H1 (cell line): ENCODE measurements around the gene ADPRHL1. TPM values are rescaled to one million over a fixed set of nuclear protein-coding genes. Genes with fewer than 3 reads are reported as not detected.

Experiments
- CTCF ChIA-PET: fragments of 300-600 bp; sonication (Branson Sonifier 250); formaldehyde crosslinking; loops from one replicate; lab custom pipeline; 2021; ENCODE audit not compliant: partially characterized antibody; lab: Charles Lee
- POLR2A ChIA-PET: fragments of 300-600 bp; sonication (Branson Sonifier 250); formaldehyde crosslinking; loops from one replicate; lab custom pipeline; 2021; ENCODE audit warnings: inconsistent platforms; ENCODE audit not compliant: partially characterized antibody; lab: Charles Lee
- DNase-seq, 2 experiments: peaks; one replicate each; pipeline versions ENCODE4 v3.0.0 to v3.0.0-alpha.2; 2010 to 2022; ENCODE audit warnings: low spot score in 2 of 2, low read depth in 1 of 2, mixed read lengths in 1 of 2
- FAIRE-seq: peaks from 2 replicates; lab custom pipeline; 2011; peaks lifted over from hg19 to GRCh38; lab: Jason Lieb, UNC
- H2AFZ ChIP-seq: 2 replicates; pipeline ENCODE4 v1.8.1; 2012; ENCODE audit warnings: low read length, inconsistent platforms
- H2AK5ac ChIP-seq: 2 replicates; pipeline ENCODE4 v1.6.1; 2013; ENCODE audit warnings: low read depth, low read length
- H2BK120ac ChIP-seq: replicated peaks from 2 replicates; pipeline ENCODE3; 2013; ENCODE audit warnings: low read depth, low read length, inconsistent platforms
- H2BK12ac ChIP-seq: 2 replicates; pipeline ENCODE4 v1.6.1; 2013; ENCODE audit warnings: low read depth, low read length
- H2BK15ac ChIP-seq: 2 replicates; pipeline ENCODE4 v1.6.1; 2013; ENCODE audit warnings: low read length
- H2BK20ac ChIP-seq: 2 replicates; pipeline ENCODE4 v1.6.1; 2013; ENCODE audit warnings: low read length
- H2BK5ac ChIP-seq: 2 replicates; pipeline ENCODE4 v1.6.1; 2013; ENCODE audit warnings: low read depth, low read length
- H3K14ac ChIP-seq: 2 replicates; pipeline ENCODE4 v1.6.1; 2013; ENCODE audit warnings: inconsistent platforms; ENCODE audit not compliant: insufficient read length
- H3K18ac ChIP-seq: 2 replicates; pipeline ENCODE4 v1.6.1; 2013; ENCODE audit warnings: low read length; ENCODE audit errors: extremely low read depth
- H3K23ac ChIP-seq: 2 replicates; pipeline ENCODE4 v1.6.1; 2013; ENCODE audit warnings: inconsistent platforms; ENCODE audit not compliant: insufficient read length
- H3K23me2 ChIP-seq: 2 replicates; pipeline ENCODE4 v1.6.1; 2013; ENCODE audit warnings: low read depth, low read length
- H3K27ac ChIP-seq: 2 replicates; pipeline ENCODE4 v1.6.1; 2011; ENCODE audit warnings: low read depth, low read length, inconsistent platforms
- H3K27me3 ChIP-seq, 4 experiments: replicated peaks in 1 of 4; 1 replicate in 1 of 4; 2 replicates in 3 of 4; pipeline versions ENCODE4 v1.6.1 to v1.8.1; 2011 to 2013; ENCODE audit warnings: low read length in 3 of 4, mild to moderate bottlenecking in 3 of 4, inconsistent platforms in 2 of 4, mixed read lengths in 2 of 4, moderate library complexity in 1 of 4; ENCODE audit not compliant: control insufficient read depth in 3 of 4, insufficient read depth in 3 of 4; ENCODE audit errors: extremely low read depth in 1 of 4
- H3K36me3 ChIP-seq, 4 experiments: 2 replicates each; pipeline versions ENCODE4 v1.6.1 to v1.8.1; 2011 to 2013; ENCODE audit warnings: mild to moderate bottlenecking in 4 of 4, low read length in 3 of 4, moderate library complexity in 2 of 4, control low read depth in 1 of 4, inconsistent platforms in 1 of 4; ENCODE audit not compliant: insufficient read depth in 4 of 4, control insufficient read depth in 2 of 4
- H3K4ac ChIP-seq: replicated peaks from 2 replicates; pipeline ENCODE3; 2013; ENCODE audit warnings: low read length, low read depth, mixed read lengths, inconsistent platforms; ENCODE audit not compliant: insufficient read length
- H3K4me1 ChIP-seq, 4 experiments: replicated peaks in 1 of 4; 1 replicate in 1 of 4; 2 replicates in 3 of 4; pipeline versions ENCODE4 v1.6.1 to v1.8.1; 2011 to 2013; ENCODE audit warnings: low read length in 3 of 4, inconsistent platforms in 2 of 4, mixed read lengths in 1 of 4; ENCODE audit not compliant: insufficient read depth in 4 of 4, control insufficient read depth in 3 of 4
- H3K4me2 ChIP-seq, 2 experiments: 2 replicates each; pipeline versions ENCODE4 v1.6.1 to v1.8.1; 2011 to 2013; ENCODE audit warnings: low read depth in 2 of 2, low read length in 2 of 2, control low read depth in 1 of 2, inconsistent platforms in 1 of 2, mild to moderate bottlenecking in 1 of 2; ENCODE audit not compliant: insufficient read depth in 1 of 2
- H3K4me3 ChIP-seq, 4 experiments: fragments of 200-600, 300-600 bp in 1 of 4; sonication (generic), shearing (Covaris generic), sonication (Bioruptor Twin) in 1 of 4; 2 replicates each; pipeline versions ENCODE4 v1.5.1 to v1.8.1; 2011 to 2016; ENCODE audit warnings: low read length in 4 of 4, low read depth in 3 of 4, control low read depth in 2 of 4, inconsistent platforms in 2 of 4, mild to moderate bottlenecking in 2 of 4, mixed read lengths in 1 of 4, moderate library complexity in 1 of 4; ENCODE audit not compliant: insufficient read depth in 2 of 4; ENCODE audit errors: extremely low read depth in 1 of 4
- H3K56ac ChIP-seq: replicated peaks from 2 replicates; pipeline ENCODE3; 2013; ENCODE audit warnings: low read depth, mild to moderate bottlenecking, mixed read lengths, low read length, inconsistent platforms; ENCODE audit not compliant: insufficient read length
- H3K79me1 ChIP-seq: 2 replicates; pipeline ENCODE4 v1.6.1; 2013; ENCODE audit warnings: low read depth, low read length, control low read depth
- H3K79me2 ChIP-seq, 2 experiments: 2 replicates each; pipeline versions ENCODE4 v1.6.1 to v1.8.1; 2012 to 2013; ENCODE audit warnings: low read length in 2 of 2, mild to moderate bottlenecking in 2 of 2, inconsistent platforms in 1 of 2; ENCODE audit not compliant: insufficient read depth in 2 of 2, control insufficient read depth in 1 of 2
- H3K9ac ChIP-seq, 4 experiments: replicated peaks in 1 of 4; 1 replicate in 1 of 4; 2 replicates in 3 of 4; pipeline versions ENCODE4 v1.6.1 to v1.8.1; 2011 to 2013; ENCODE audit warnings: low read depth in 3 of 4, low read length in 3 of 4, control low read depth in 2 of 4, mild to moderate bottlenecking in 2 of 4, moderate library complexity in 2 of 4, inconsistent platforms in 1 of 4; ENCODE audit errors: extremely low read depth in 1 of 4
- H3K9me3 ChIP-seq, 2 experiments: 2 replicates each; pipeline versions ENCODE4 v1.6.1 to v1.8.1; 2012 to 2013; ENCODE audit warnings: mild to moderate bottlenecking in 2 of 2, moderate library complexity in 2 of 2, control low read depth in 1 of 2, inconsistent platforms in 1 of 2, low read depth in 1 of 2, low read length in 1 of 2, mixed read lengths in 1 of 2; ENCODE audit not compliant: insufficient read depth in 2 of 2
- H4K20me1 ChIP-seq, 2 experiments: replicated peaks in 1 of 2; 2 replicates each; pipeline versions ENCODE3 to v1.8.1; 2011 to 2013; ENCODE audit warnings: inconsistent platforms in 2 of 2, low read length in 2 of 2, mild to moderate bottlenecking in 1 of 2; ENCODE audit not compliant: insufficient read depth in 2 of 2, control insufficient read depth in 1 of 2
- H4K5ac ChIP-seq: 2 replicates; pipeline ENCODE4 v1.6.1; 2013; ENCODE audit warnings: low read length, low read depth, mixed read lengths, inconsistent platforms; ENCODE audit not compliant: insufficient read length
- H4K8ac ChIP-seq: 2 replicates; pipeline ENCODE4 v1.8.0; 2013; ENCODE audit warnings: mild to moderate bottlenecking, moderate library complexity, low read length, inconsistent platforms; ENCODE audit not compliant: insufficient read depth; ENCODE audit errors: extremely low read depth
- H4K91ac ChIP-seq: replicated peaks from 2 replicates; pipeline ENCODE3; 2013; ENCODE audit warnings: low read length, mixed read lengths, inconsistent platforms; ENCODE audit not compliant: insufficient read length
- RBBP5 ChIP-seq: IDR thresholded peaks from 2 replicates; pipeline ENCODE4 v1.7.1; 2012; ENCODE audit warnings: low read depth, mild to moderate bottlenecking, inconsistent platforms, low read length, moderate library complexity, borderline replicate concordance
- SP1 ChIP-seq: IDR thresholded peaks from 2 replicates; pipeline ENCODE4 v1.6.1; 2011; ENCODE audit warnings: low read depth, low read length
- SUZ12 ChIP-seq: fragments of 200-600 bp; sonication (generic); IDR thresholded peaks from 2 replicates; pipeline ENCODE4 v1.6.1; 2012; ENCODE audit warnings: mild to moderate bottlenecking, inconsistent platforms, low read length, moderate library complexity, mixed read lengths
- USF2 ChIP-seq: IDR thresholded peaks from 2 replicates; pipeline ENCODE4 v1.6.1; 2011; ENCODE audit warnings: low read length, improper control_type of control experiment
- WGBS, 2 experiments: shearing (Covaris generic) in 1 of 2; methylation state at CpG; one replicate each; pipeline versions ENCODE4 v1.1.6 to v1.1.7; 2013 to 2015; ENCODE audit warnings: low lambda C conversion rate in 2 of 2, mixed read lengths in 2 of 2, inconsistent platforms in 1 of 2, low coverage in 1 of 2, missing lambda C conversion rate in 1 of 2; ENCODE audit not compliant: insufficient replicate concordance in 2 of 2, insufficient coverage in 1 of 2, insufficient read length in 1 of 2; ENCODE audit errors: extremely low coverage in 1 of 2, missing lambda C conversion rate in 1 of 2; 5-methylcytosine and 5-hydroxymethylcytosine counted together
- polyA plus RNA-seq, 7 experiments: library from polyadenylated mRNA; depleted of rRNA in 3 of 7; stranded (reverse) in 5 of 7; unstranded in 2 of 7; fragments of >200 nt in 5 of 7; fragments of 200-250 nt in 2 of 7; gene quantifications; 1 replicate in 5 of 7; 2 replicates in 1 of 7; 4 replicates in 1 of 7; pipeline versions ENCODE4 v1.2.1 to v1.2.3, GENCODE V29; 2011 to 2013; ENCODE audit warnings: missing spikeins in 2 of 7, mixed read lengths in 2 of 7
- total RNA-seq: library from RNA; stranded (reverse); fragmentation: NEBNext Ultra II Directional; extraction: Animal tissue kit (Norgen Biotek cat#: 25700); gene quantifications from 2 replicates; pipeline ENCODE4 v1.2.1, GENCODE V29; 2021

ADPRHL1 gene
- total and polyA plus RNA-seq, 2 of the 8 experiments (the other 6 are each of a cell fraction or from before 2014, with no cell fraction given) = 0.74 to 1.7 TPM

- H2BK12ac ChIP-seq = no peak overlapping the region
- no peak overlapping the region for H2AFZ ChIP-seq
- DNase-seq = no peak
- no peak overlapping the region for H2BK20ac ChIP-seq
- no peak for FAIRE-seq
- no peak overlapping the region for H2BK15ac ChIP-seq
- no peak overlapping the region for H3K4me3 ChIP-seq
- peaks cover 0 to 7% (median 0%) of the 10 kb centered on the region in 4 experiments; a peak in 2 of 7 replicates for H3K4me1 ChIP-seq
- no peak overlapping the region for H3K56ac ChIP-seq
- H3K23me2 ChIP-seq = no peaks in the 10 kb centered on the region
- H4K8ac ChIP-seq = no peak overlapping the region
- H3K79me2 ChIP-seq = no peaks in the 10 kb centered on the region
- no peak overlapping the region for H3K14ac ChIP-seq
- H3K9ac ChIP-seq = no peak overlapping the region
- H3K27ac ChIP-seq = no peak overlapping the region
- no peak overlapping the region for H2BK5ac ChIP-seq
- no peak overlapping the region for H2BK120ac ChIP-seq
- no peak overlapping the region for H3K4ac ChIP-seq
- no peak overlapping the region for H3K4me2 ChIP-seq
- H4K91ac ChIP-seq = no peak overlapping the region
- no peak overlapping the region for H3K23ac ChIP-seq
- H3K79me1 ChIP-seq = no peaks in the 10 kb centered on the region
- no peak overlapping the region for H2AK5ac ChIP-seq
- H4K5ac ChIP-seq = no peak overlapping the region
- H3K36me3 ChIP-seq = no peaks in the 10 kb centered on the region
- no peak overlapping the region for H3K18ac ChIP-seq
- 98% methylated on average over 15 of the region's 15 CpGs; no CpG with 5 or more reads in 1 of the 2 experiments for WGBS, 2 experiments
- ChIA-PET POLR2A (no interaction called here), CTCF (interaction anchor here (0.9 to 2.2 kb wide), 4 partner anchors 9 to 43 kb away, joined by 3 to 7 read pairs (median 4); no protein-coding TSS in a partner anchor)
- peaks cover 0 to 1% of the 10 kb centered on the region in 2 experiments for H4K20me1 ChIP-seq
- no peaks in the 10 kb centered on the region for H3K27me3 ChIP-seq
- H3K9me3 ChIP-seq = no peaks in the 10 kb centered on the region; a peak in 1 of 4 replicates
- TF ChIP-seq SUZ12 (no peak), USF2 (no peak), RBBP5 (no peak), SP1 (no peak)
Observed at GRCh38 chr13:113415032-113415431, 38.3 kb downstream of the ADPRHL1 start.
